CD14-positive monocyte (primary cell): ENCODE data around the gene NSMCE3. TPM values are rescaled to one million over a fixed set of nuclear protein-coding genes. Genes with fewer than 3 reads are reported as not detected.

Experiments
- DNase-seq, 3 donors: peaks; one replicate each; pipeline ENCODE4 v3.0.0-alpha.2; 2011 to 2022
- H2AFZ ChIP-seq: 2 replicates; pipeline ENCODE4 v1.6.0; 2012; ENCODE audit warnings: mild to moderate bottlenecking, low read depth, low read length, inconsistent platforms; ENCODE audit not compliant: insufficient read depth, poor library complexity, severe bottlenecking
- H3K27ac ChIP-seq, 2 donors: 1 replicate in 1 of 2; 2 replicates in 1 of 2; pipeline ENCODE4 v1.5.1; 2012 to 2013; ENCODE audit warnings: low read length in 2 of 2, control low read depth in 1 of 2, inconsistent platforms in 1 of 2, low read depth in 1 of 2, mild to moderate bottlenecking in 1 of 2
- H3K27me3 ChIP-seq, 2 donors: one replicate each; pipeline versions ENCODE4 v1.6.0 to v1.6.1; 2011 to 2013; ENCODE audit warnings: low read length in 2 of 2; ENCODE audit not compliant: control insufficient read depth in 2 of 2, insufficient read depth in 2 of 2
- H3K36me3 ChIP-seq, 2 donors: replicated peaks in 1 of 2; 1 replicate in 1 of 2; 2 replicates in 1 of 2; pipeline versions ENCODE4 v1.5.1 to v1.6.1; 2012 to 2013; ENCODE audit warnings: low read length in 2 of 2, control low read depth in 1 of 2, inconsistent platforms in 1 of 2, mild to moderate bottlenecking in 1 of 2; ENCODE audit not compliant: insufficient read depth in 2 of 2, control insufficient read depth in 1 of 2
- H3K4me1 ChIP-seq, 2 donors: 1 replicate in 1 of 2; 2 replicates in 1 of 2; pipeline versions ENCODE4 v1.5.1 to v1.6.1; 2012 to 2013; ENCODE audit warnings: low read length in 2 of 2, control low read depth in 1 of 2, inconsistent platforms in 1 of 2, mild to moderate bottlenecking in 1 of 2, moderate library complexity in 1 of 2; ENCODE audit not compliant: insufficient read depth in 2 of 2, control insufficient read depth in 1 of 2
- H3K4me2 ChIP-seq: replicated peaks from 2 replicates; pipeline ENCODE3; 2012; ENCODE audit warnings: low read length, moderate library complexity, mild to moderate bottlenecking; ENCODE audit not compliant: poor library complexity, severe bottlenecking; ENCODE audit errors: extremely low read depth
- H3K4me3 ChIP-seq, 3 experiments: fragments of 200-600 bp in 1 of 3; sonication (generic) in 1 of 3; replicated peaks in 1 of 3; 1 replicate in 2 of 3; 2 replicates in 1 of 3; pipeline ENCODE4 v1.5.1; 2011 to 2013; ENCODE audit warnings: low read length in 3 of 3, mild to moderate bottlenecking in 3 of 3, control low read depth in 2 of 3, low read depth in 2 of 3, inconsistent platforms in 1 of 3, moderate library complexity in 1 of 3
- H3K79me2 ChIP-seq: 2 replicates; pipeline ENCODE4 v1.6.0; 2012; ENCODE audit warnings: mild to moderate bottlenecking, control low read depth, inconsistent platforms, low read length, moderate library complexity; ENCODE audit not compliant: insufficient read depth
- H3K9ac ChIP-seq: 2 replicates; pipeline ENCODE4 v1.6.0; 2017; ENCODE audit warnings: low read length, mild to moderate bottlenecking; ENCODE audit not compliant: insufficient read depth, poor library complexity, severe bottlenecking
- H3K9me3 ChIP-seq, 2 donors: replicated peaks in 1 of 2; 1 replicate in 1 of 2; 2 replicates in 1 of 2; pipeline versions ENCODE4 v1.5.1 to v1.6.1; 2012 to 2013; ENCODE audit warnings: low read length in 2 of 2, control low read depth in 1 of 2; ENCODE audit not compliant: control insufficient read depth in 1 of 2, insufficient read depth in 1 of 2
- H4K20me1 ChIP-seq: 2 replicates; pipeline ENCODE4 v1.6.0; 2012; ENCODE audit warnings: mild to moderate bottlenecking, low read length, control low read depth, moderate library complexity; ENCODE audit not compliant: insufficient read depth
- H3K27ac Mint-ChIP-seq, 7 donors: one replicate each; pipeline ENCODE4 v1.8.0; 2020; ENCODE audit warnings: mild to moderate bottlenecking in 7 of 7, mixed read lengths in 7 of 7, moderate library complexity in 6 of 7, inconsistent platforms in 2 of 7
- H3K27me3 Mint-ChIP-seq, 3 donors: one replicate each; pipeline ENCODE4 v1.8.0; 2021 to 2022; ENCODE audit warnings: low read depth in 3 of 3, mild to moderate bottlenecking in 3 of 3, mixed read lengths in 3 of 3, moderate library complexity in 3 of 3, inconsistent platforms in 1 of 3
- H3K36me3 Mint-ChIP-seq, 2 donors: one replicate each; pipeline ENCODE4 v1.8.0; 2020; ENCODE audit warnings: mixed read lengths in 2 of 2, inconsistent platforms in 1 of 2, mild to moderate bottlenecking in 1 of 2
- H3K4me1 Mint-ChIP-seq: one replicate; pipeline ENCODE4 v1.8.0; 2020; ENCODE audit warnings: mild to moderate bottlenecking, mixed read lengths
- H3K4me3 Mint-ChIP-seq, 2 donors: one replicate each; pipeline ENCODE4 v1.8.0; 2020; ENCODE audit warnings: mild to moderate bottlenecking in 2 of 2, mixed read lengths in 2 of 2, moderate library complexity in 1 of 2
- H3K9me3 Mint-ChIP-seq, 7 donors: one replicate each; pipeline ENCODE4 v1.8.0; 2020 to 2022; ENCODE audit warnings: mixed read lengths in 7 of 7, mild to moderate bottlenecking in 6 of 7, moderate library complexity in 6 of 7, inconsistent platforms in 2 of 7
- CTCF ChIP-seq: fragments of 200-600 bp; IDR thresholded peaks from one replicate; pipeline ENCODE4 v1.8.0; 2022; ENCODE audit warnings: antibody characterized with exemption, mild to moderate bottlenecking
- WGBS: methylation state at CpG from one replicate; pipeline ENCODE4 v1.1.5; 2013; ENCODE audit warnings: missing lambda C conversion rate; ENCODE audit not compliant: insufficient coverage; 5-methylcytosine and 5-hydroxymethylcytosine counted together
- intact Hi-C, 2 donors: fragments of 100-400 bp; cut with micrococcal nuclease; formaldehyde crosslinking; loops; one replicate each; pipeline versions ENCODE4 v1.15.0 to v1.15.1; 2023
- polyA plus RNA-seq, 3 donors: library from polyadenylated mRNA; depleted of rRNA in 1 of 3; unstranded in 2 of 3; stranded (reverse) in 1 of 3; fragments of 300-500 nt in 2 of 3; fragments of >200 nt in 1 of 3; fragmentation: Illumina TruSeq in 2 of 3; gene quantifications; 1 replicate in 2 of 3; 2 replicates in 1 of 3; pipeline ENCODE4 v1.2.3, GENCODE V29; 2012 to 2021

NSMCE3 gene
- polyA plus RNA-seq, 3 donors: 5.9 to 9.0 (median 7.5) TPM

GRCh38 chr15:29266052-29266582, 3.5 kb downstream of the NSMCE3 start:
- Histone ChIP-seq H3K79me2 (peaks cover 10% of the 10 kb centered on the region), H3K9me3 (no peaks in the 10 kb centered on the region), H3K4me1 (peaks cover 26 to 31% of the 10 kb centered on the region in 2 donors), H3K4me2 (no peak overlapping the region), H3K9ac (no peak overlapping the region), H3K27ac (no peak overlapping the region), H4K20me1 (no peaks in the 10 kb centered on the region), H3K27me3 (no peaks in the 10 kb centered on the region), H2AFZ (no peak overlapping the region), H3K36me3 (no peaks in the 10 kb centered on the region), H3K4me3 (no peak overlapping the region)
- no CpG with 5 or more reads among the region's 1 CpG for WGBS
- peaks cover 0 to 2% (median 0%) of the 10 kb centered on the region in 3 donors for H3K27me3 Mint-ChIP-seq
- no peak for DNase-seq
- intact Hi-C loops: no loop called here
- H3K9me3 Mint-ChIP-seq: no peaks in the 10 kb centered on the region
- no peak overlapping the region for H3K4me3 Mint-ChIP-seq
- no peak overlapping the region for H3K27ac Mint-ChIP-seq
- TF ChIP-seq CTCF: no peak
- peaks cover 44% of the 10 kb centered on the region for H3K4me1 Mint-ChIP-seq
- H3K36me3 Mint-ChIP-seq: peaks cover 0 to 4% of the 10 kb centered on the region in 2 donors

GRCh38 chr15:29263289-29263688, 6.3 kb downstream of the NSMCE3 start:
- H3K27ac Mint-ChIP-seq: no peak overlapping the region
- H3K9me3 Mint-ChIP-seq: no peaks in the 10 kb centered on the region
- no peak overlapping the region for H3K4me3 Mint-ChIP-seq
- Histone ChIP-seq H3K27me3 (no peaks in the 10 kb centered on the region), H3K4me3 (no peak overlapping the region), H3K4me2 (no peak overlapping the region), H3K79me2 (peaks cover under 1% of the 10 kb centered on the region), H4K20me1 (no peaks in the 10 kb centered on the region), H3K9ac (no peak overlapping the region), H3K27ac (no peak overlapping the region), H3K4me1 (peaks cover 11% of the 10 kb centered on the region in 2 donors), H3K9me3 (no peaks in the 10 kb centered on the region), H3K36me3 (no peaks in the 10 kb centered on the region), H2AFZ (no peak overlapping the region)
- DNase-seq: no peak
- intact Hi-C loops: no loop called here
- peaks cover 0 to 4% (median 0%) of the 10 kb centered on the region in 3 donors for H3K27me3 Mint-ChIP-seq
- WGBS: no CpG with 5 or more reads among the region's 3 CpGs
- TF ChIP-seq CTCF: no peak
- H3K36me3 Mint-ChIP-seq: peaks cover 0 to 4% of the 10 kb centered on the region in 2 donors
- peaks cover 25% of the 10 kb centered on the region for H3K4me1 Mint-ChIP-seq
